Adrenal gland (tissue), 5 donors: ENCODE measurements around the gene PRDX2.
A peak's percentile ranks its signal among the peaks of the same experiment; 100 is the strongest.

Experiments
- CTCF ChIP-seq, 6 experiments: fragments of 450-650 bp in 4 of 6; fragments of 200-600 bp in 2 of 6; sonication (generic) in 1 of 6; IDR thresholded peaks; 1 replicate in 5 of 6; 2 replicates in 1 of 6; pipeline versions ENCODE4 v1.5.1 to v1.8.0; 2016 to 2021; ENCODE audit warnings: antibody characterized with exemption in 6 of 6, mild to moderate bottlenecking in 2 of 6, moderate library complexity in 1 of 6
- POLR2A ChIP-seq, 2 donors: fragments of 450-650 bp; IDR thresholded peaks; one replicate each; pipeline ENCODE4 v1.6.1; 2017; ENCODE audit warnings: antibody characterized with exemption in 2 of 2, mild to moderate bottlenecking in 2 of 2, moderate library complexity in 1 of 2
- donor health status: DM: no; HTN: no; CAD: no.

- TF ChIP-seq POLR2A (IDR thresholded peaks at IDR 0.05) (peak; percentile 83 to 91), CTCF (IDR thresholded peaks at IDR 0.05) (no peak)
These were observed 11.5 kb downstream of the PRDX2 start for GRCh38 chr19:12789904-12790619.
